HG03520 (cell line): Measurements from ENCODE around the gene CFH.
A peak's percentile ranks its signal among the peaks of the same experiment; 100 is the strongest.
"Not testable (repeated sequence)": the region's sequence is repeated elsewhere in the genome, so short reads cannot be mapped to it uniquely, and the experiment has no call there.

Source experiments
- ATAC-seq: cut with Tn5 transposase; IDR thresholded peaks from one replicate; pipeline ENCODE4 v1.9.1; 2021; ENCODE audit warnings: mild to moderate bottlenecking, moderate library complexity; ENCODE audit not compliant: unreplicated experiment

Gene CFH

GRCh38 chr1:196743244-196743643 is 91.4 kb downstream of the CFH start:
- ATAC-seq, result peak; percentile 94

DNA sequence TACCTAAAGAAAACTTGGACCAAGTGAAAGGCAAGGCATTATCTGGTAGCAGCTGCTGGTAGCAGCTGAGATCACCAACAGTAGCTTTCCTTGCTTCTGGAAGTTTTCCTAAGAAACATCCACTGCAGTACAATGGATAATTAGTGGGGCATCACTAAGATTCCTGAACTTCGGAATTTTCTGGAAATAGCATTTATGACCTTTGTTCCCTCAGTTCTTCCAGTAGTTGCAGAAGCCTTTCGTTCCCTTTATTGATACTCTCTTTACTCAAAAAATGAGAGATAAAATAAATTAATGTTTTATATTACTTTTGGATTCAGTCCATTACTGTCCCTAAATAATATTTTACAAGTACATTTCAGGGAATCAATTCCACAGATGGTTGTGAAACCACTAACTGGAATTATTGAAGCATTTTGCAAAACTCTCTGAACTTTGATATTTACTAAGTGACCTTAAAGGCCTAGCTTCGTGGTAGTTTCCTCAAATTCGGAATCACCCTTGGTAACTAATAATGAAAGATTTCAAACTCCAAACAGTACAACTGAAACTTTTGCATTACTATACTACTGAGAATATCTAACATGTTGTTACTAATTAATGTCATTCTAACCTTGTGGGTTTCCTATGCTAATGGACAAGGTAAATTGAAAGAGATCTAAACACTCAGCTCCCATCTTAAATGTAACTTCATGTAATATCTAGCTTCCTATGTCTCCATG is 113.3 kb downstream of the CFH start:
- peak; percentile 53 for ATAC-seq

DNA sequence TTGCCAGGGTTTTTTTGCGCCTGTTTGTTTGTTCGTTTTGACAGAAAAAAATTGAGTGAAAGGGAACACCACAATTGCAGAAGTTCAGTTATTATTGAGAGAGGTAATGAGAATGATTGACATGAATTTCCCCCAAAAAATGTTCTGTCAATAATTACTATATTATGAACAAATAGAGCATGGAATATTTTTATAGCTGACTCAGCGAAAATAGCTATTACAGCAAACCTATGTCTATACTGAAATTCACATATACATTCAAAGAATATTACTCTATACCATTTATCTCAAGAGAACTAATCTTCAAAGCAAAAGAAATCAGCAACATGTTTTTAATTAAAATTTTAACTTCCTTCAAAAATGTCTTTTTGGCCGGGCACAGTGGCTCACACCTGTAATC is 118.0 kb downstream of the CFH start:
- ATAC-seq, result not testable (repeated sequence)

DNA sequence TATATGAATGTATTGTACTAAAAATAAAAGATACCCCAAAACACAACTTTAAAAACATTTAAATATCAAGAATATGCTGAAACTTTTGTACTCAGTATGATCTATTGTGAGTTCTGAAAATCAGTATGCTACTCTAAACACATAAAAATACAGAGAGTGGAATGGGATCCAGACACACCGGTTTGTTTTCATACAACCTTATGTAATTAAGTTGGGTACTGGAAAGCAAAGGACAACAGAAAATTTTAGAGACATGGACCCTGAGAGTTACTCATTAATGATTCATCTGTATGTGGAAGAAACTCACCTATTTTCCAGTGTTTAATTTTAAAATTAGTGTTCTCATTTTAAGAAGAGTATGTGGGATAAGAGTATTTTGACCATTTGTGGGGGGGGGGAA is 121.9 kb downstream of the CFH start:
- no peak for ATAC-seq

- ATAC-seq, result no peak
Measured at GRCh38 chr1:196774175-196774574, 122.3 kb downstream of the CFH start.

GRCh38 chr1:196774603-196775002 is 122.8 kb downstream of the CFH start, which contains the start of gene CFHR3:
Gene CFHR3 (plus strand): TSS chr1:196774840. CDS start chr1:196774887, 47 bp downstream.
- peak; percentile 94 for ATAC-seq

DNA sequence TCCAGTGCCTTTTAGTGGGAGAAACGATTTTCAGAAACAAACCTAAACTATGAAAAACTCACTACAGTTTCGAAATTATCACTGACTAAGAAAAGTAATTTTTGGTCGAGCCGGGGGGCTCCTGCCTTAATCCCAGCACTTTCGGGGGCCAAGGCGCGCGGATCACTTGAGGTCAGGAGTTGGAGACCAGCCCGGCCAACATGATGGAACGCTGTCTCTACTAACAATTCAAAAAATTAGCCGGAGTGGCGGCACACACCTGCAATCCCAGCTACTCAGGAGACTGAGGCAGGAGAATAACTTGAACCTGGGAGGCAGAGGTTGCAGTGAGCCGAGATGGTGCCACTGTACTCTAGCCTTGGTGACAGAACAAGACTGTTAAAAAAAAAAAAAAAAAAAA is 125.8 kb downstream of the CFH start:
- ATAC-seq, result no peak

DNA sequence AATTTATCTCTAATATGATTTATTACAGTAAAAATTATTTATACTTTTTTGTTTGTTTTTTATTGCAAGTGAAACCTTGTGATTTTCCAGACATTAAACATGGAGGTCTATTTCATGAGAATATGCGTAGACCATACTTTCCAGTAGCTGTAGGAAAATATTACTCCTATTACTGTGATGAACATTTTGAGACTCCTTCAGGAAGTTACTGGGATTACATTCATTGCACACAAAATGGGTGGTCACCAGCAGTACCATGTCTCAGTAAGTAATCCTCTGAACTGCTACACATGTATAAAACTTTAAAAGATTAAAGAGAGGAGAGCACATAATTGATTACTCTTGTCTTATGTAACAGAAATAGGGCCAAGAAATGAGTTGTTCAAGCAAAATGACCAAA is 127.2 kb downstream of the CFH start:
- no peak for ATAC-seq

DNA sequence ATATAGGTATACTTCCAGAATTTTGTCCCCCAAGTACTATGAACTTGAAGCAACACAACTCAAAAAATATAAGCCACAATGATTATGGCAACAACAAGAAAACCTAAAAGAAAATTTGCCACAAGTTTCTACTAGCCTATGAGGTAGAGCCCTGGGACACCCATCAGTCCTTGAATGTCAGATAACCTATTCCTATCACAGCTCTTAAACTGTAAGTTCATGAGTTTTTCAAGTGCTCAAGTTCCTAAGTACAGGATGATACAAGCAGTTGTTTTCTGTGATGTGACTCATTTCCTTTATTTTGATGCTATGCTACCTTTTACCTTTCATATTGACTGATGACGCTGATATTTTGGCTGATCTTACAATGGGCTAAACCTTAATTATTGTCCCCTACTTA is 139.4 kb downstream of the CFH start:
- ATAC-seq, result not testable (repeated sequence)

DNA sequence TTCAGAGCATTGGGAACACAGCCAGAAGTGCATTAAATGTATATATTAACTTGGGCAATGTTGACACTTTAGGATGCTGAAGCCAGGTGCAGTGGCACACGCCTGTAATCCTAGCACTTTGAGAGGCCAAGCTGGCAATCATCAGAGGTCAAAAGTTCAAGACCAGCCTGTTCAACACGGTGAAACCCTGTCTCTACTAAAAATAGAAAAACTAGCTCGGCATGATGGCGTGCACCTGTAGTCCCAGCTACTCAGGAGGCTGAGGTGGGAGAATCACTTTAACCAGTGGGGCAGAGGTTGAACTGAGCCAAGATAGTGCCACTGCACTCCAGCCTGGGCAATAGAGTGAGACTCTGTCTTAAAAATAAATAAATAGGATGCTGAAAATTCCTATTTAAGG is 142.3 kb downstream of the CFH start:
- ATAC-seq, result not testable (repeated sequence)
